ENCODE results near the gene C2CD5.

The C2CD5 gene

DNA sequence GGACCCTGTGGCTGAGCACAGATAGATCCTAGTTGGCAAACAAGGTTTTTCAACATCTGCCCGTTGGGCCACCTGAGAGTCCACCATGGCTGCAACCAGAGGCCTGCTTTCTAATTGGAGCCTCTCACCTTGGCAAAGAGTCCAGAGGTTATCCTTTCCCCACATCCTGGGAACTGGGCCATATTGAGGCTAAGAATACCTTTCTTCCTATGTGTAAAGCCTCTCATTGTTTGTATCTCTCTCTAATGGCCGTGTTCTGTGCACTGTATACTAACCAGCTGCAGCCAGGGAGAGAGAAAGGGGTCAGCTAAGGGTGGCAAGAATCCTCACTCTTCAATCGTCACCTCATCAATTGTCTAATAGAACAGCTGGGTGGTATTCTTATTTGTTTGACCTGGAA, 130.8 kb downstream of the C2CD5 start:
- no peak for DNase-seq

DNA sequence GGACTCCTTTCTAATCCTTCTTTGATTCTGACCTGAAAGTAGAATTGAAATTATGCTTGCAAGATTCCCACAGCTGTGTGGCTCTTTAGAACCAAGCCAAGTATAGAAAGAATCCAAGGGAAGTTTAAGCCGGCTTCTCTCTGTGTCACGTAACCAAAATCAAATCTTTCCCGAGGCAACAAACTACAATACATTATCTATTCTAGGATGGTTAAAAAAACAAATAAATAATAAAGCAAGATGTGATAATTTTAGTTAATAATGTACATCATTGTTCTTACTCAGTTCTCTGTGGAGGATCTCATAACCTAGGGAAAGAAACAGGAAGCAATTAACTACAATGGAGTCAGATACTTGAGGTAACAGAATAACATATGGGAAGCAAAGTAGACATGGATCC, 131.8 kb downstream of the C2CD5 start:
- DNase-seq: no peak

DNA sequence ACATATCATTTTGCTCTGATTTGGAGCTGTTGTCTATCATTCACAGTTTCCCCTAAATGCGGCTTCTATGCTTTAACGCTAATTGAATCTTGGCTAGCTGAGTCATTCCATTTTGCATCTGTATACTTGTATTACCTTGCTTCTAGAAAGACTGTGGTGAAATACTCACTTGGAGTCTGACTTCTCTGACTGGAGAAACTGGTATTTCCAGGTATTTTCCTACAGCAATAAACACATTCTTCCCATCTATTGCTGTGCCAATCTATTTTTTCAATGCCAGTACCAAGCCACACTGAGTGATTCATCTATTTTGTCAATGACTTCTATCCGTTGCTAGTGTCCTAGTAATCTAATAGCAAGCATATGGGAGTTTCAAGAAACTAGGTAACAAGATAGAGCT, 133.9 kb downstream of the C2CD5 start:
- DNase-seq: peak in 1 of 2 donors; percentile 48

DNA sequence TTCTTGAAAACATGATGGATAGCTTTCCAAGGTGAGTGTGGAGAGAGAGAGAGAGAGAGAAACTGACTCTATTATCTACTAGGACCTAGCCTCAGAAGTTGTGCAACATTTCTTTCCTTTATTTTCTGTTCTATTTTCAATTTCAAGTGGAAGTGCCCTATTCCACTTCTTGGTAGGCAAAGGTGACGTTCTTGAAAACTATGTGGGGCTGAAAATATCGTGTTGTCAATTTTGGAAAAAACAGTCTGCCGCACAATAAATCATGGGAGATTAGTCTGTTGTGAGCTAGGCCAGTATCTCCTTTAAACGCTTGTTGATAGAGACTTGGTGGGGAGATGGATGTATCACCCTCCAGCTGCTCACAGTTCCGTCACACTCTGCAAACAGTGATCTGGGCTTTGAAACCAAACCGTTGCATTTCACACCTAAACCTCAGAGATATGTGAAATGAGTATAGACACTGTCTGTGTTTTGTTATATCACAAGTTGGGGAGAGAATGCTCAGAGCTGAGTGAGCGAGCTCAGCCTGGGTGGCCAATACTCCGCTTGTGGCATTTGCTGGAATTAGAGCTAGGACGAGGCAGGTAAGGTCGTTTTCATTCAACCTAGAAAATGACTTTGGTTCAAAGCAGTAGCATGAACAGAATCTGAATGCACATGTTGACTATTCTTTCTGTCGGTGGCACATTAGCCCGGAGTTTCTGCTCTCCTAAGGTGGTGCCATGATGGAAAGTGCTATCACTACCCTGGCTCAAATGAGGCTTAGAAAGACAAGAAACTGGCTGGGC, 134.8 kb downstream of the C2CD5 start:
- DNase-seq: peak; percentile 50 to 85

DNA sequence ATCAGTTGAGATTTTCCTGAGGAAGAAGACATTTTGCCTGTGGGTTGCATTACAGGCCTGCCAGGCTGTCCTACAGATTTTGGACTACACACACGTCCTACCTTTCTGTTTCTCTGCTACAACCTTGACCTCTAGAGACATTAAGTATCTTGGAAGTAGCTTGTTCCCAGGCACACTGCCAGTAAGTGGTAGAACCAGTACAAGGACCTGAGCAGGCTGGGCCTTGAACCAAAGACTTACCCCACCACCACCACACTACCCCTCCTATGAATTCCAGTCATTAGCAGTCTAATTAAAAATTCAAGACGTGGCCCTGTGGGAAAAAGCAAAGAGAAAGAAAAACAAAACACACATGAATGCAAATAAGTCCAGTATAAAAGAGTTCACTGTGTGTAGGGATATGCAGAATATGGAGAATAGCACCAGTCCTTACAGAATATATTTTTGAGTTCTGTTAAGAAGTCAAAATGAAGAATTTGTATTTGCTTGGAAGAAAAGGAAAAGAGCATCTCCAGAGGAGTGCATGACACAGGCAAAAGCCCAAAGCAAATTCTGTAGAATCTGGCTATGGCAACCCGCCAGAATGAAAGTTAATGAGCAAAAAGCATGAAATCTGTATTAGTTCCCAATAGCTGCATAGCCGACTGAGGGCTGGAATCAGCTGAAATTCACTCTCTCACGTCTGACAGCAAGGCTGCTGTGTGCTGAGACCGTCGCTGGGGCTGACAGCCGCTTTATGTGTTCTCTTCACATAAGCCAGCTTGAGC, 135.5 kb downstream of the C2CD5 start:
- DNase-seq: peak in 1 of 2 donors; percentile 55

DNA sequence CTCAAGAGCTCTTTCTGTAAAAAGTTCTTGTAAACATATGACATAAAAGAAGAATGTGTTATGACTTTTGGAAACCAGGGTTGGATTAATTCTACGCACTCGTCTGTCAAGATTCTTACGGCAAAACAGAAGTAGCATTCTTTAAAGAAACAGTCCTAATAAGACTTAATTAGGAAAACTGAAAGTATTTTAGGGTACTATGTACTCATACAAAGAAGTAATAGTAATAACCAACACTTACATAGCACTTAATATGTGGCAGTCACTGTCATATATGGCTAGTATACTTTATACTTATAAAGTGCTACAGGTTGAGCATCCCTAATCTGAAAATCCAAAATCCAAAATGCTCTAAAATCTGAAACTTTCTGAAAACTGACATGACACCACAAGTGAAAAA, 136.9 kb downstream of the C2CD5 start:
- DNase-seq: no peak

DNA sequence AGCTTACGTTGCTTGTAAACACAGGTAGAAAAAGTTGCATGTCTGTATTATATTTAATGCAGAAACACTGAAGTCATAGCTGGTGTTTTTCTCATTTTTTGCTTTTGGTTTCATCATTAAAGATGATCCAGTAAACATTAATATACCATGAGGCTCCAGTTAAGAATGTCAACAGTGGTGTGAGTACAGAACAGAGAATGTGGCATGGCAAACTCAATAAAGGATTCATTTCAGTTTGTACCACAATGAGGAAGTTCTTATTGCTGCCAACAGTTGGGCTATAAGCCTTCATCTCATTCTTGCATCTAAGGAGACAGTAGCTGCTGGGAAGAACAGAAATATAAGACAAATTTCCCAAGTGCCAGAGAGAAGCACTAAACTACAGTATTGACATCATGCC, 137.7 kb downstream of the C2CD5 start:
- DNase-seq: no peak

DNA sequence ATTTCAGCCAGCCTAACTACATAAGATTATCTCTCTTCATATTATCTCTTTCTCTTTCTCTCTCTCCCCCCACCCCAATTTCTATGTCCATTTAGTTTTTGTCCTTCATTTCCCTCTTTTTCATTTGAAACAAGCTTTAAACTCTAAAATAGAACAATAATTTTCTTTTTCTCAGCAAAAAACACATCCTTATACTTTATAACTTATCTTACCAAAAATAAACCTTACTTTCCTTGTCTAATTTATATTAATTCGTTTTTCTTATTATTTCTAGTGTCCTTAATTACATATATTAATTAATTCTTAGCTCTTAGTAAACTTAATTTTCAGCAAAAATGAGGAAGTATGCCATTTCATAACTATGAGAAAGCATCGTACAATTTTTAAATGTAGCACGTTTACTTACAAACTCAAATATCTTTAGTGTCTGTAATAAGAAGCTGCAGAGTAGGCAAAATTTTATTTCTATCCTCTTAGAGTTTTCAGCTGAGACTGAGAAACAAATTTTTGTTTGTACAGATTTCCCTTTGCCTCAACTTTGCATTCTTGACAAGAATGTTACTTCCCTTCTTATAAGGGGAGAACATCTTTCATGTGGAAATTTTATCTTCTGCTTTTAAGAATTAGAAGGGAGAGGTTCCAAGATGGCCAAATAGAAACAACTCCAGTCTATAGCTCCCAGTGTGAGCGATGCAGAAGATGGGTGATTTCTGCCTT, 144.7 kb downstream of the C2CD5 start:
- DNase-seq: no peak
